Measurements from ENCODE around the gene HSPB7. TPM values are rescaled to one million over a fixed set of nuclear protein-coding genes. Genes with fewer than 3 reads are reported as not detected.
"Not testable (repeated sequence)": the region's sequence is repeated elsewhere in the genome, so short reads cannot be mapped to it uniquely, and the experiment has no call there.

Gene HSPB7
- total RNA-seq, 1 donor from 2014 or later = 160 TPM

DNA sequence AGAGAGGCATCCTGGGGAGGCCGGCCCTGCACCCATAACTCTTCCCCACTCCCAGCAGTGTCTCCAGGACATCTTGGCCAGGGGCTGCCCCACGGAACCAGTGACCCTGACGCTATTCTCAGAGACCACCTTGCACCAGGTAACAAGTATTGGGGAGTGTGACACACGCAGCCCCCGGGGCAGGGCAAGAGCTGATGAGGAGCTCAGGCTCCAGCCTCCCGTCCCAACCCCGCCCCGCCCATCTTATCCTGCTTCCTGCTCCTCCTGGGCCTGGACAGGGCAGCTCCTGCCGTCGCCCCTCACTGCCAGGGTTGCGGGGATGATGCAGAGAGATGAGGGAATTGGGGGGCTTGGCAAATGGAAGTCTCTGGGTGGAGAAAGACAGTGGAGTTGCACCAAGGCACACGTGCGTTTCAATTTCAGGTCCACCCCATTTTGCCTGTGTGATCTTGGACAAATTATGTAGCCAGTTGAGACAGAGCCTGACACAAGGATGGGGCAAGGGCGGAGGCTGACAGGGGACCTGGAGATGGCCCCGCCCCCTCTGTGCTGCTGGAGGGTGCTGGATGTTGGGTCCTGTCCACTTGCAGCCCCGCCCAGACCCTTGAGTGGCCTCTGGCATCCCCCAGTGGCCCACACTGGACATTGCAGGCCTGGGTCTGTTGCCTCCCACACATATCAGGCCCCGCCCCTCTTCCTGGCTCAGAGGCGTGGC lies 14.7 kb upstream of the HSPB7 start:
- Mint-ChIP-seq H3K36me3 (ENCODE audit: low read depth) (no peaks in the 10 kb centered on the region), H3K4me1 (ENCODE audit: low read depth) (peaks cover 7% of the 10 kb centered on the region), H3K4me3 (ENCODE audit: unreplicated experiment) (no peak overlapping the region), H3K27ac (ENCODE audit: unreplicated experiment) (no peak overlapping the region), H3K9me3 (ENCODE audit: low read depth) (no peaks in the 10 kb centered on the region), H3K27me3 (ENCODE audit: low read depth) (peaks cover 7% of the 10 kb centered on the region)
- DNase-seq (ENCODE audit: low spot score) = no peak
- TF ChIP-seq, protein P1, sequence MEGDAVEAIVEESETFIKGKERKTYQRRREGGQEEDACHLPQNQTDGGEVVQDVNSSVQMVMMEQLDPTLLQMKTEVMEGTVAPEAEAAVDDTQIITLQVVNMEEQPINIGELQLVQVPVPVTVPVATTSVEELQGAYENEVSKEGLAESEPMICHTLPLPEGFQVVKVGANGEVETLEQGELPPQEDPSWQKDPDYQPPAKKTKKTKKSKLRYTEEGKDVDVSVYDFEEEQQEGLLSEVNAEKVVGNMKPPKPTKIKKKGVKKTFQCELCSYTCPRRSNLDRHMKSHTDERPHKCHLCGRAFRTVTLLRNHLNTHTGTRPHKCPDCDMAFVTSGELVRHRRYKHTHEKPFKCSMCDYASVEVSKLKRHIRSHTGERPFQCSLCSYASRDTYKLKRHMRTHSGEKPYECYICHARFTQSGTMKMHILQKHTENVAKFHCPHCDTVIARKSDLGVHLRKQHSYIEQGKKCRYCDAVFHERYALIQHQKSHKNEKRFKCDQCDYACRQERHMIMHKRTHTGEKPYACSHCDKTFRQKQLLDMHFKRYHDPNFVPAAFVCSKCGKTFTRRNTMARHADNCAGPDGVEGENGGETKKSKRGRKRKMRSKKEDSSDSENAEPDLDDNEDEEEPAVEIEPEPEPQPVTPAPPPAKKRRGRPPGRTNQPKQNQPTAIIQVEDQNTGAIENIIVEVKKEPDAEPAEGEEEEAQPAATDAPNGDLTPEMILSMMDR (IDR thresholded peaks at IDR 0.05) = peak; percentile 93

DNA sequence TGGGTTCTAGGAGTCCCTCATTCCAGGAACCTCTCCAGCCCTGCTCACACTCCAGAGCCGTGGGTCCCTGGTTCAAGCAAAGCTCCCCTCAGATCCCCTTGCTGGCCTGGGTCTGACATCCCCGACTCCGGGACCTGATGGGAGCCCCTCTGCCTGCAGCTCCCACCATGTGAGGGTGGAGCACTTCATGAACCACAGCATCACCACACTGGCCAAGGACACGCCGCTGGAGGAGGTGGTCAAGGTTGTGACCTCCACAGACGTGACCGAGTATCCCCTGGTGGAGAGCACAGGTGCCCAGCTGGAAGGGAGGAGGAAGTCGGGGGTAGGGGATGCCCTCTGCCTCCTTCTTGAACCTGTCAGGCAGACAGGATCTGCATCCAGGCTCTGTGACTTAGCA lies 13.7 kb upstream of the HSPB7 start:
- no peak overlapping the region for H3K27ac Mint-ChIP-seq (ENCODE audit: unreplicated experiment)
- no peak for DNase-seq (ENCODE audit: low spot score)
- TF ChIP-seq, protein P1 (IDR thresholded peaks at IDR 0.05) = no peak

DNA sequence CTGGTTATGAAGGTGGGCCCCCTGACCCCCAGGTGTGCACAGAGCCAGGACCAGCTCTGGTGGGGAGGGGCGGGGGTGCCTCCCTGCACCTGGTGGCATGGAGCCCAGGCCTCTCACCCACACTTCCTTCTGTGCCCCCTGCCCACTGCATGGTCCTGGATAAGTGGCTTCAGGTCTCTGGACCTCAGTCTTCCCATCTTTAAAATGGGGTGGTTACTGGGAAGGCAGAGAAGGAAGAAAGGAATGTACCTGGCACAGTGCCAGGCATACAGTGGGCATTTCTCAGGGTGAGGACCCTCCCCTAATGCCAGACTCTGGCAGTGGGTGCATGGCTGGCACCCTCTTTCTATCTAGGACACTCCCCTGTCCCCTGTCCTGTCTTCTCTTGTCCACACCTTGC lies 11.4 kb upstream of the HSPB7 start:
- Mint-ChIP-seq H3K27me3 (ENCODE audit: low read depth) (peaks cover 4% of the 10 kb centered on the region), H3K27ac (ENCODE audit: unreplicated experiment) (no peak overlapping the region), H3K4me3 (ENCODE audit: unreplicated experiment) (no peak overlapping the region), H3K36me3 (ENCODE audit: low read depth) (no peaks in the 10 kb centered on the region), H3K4me1 (ENCODE audit: low read depth) (peaks cover 7% of the 10 kb centered on the region), H3K9me3 (ENCODE audit: low read depth) (no peaks in the 10 kb centered on the region)
- TF ChIP-seq, protein P1 (IDR thresholded peaks at IDR 0.05) = no peak
- no peak for DNase-seq (ENCODE audit: low spot score)

More for the DNA sequence above, 13.7 kb upstream of the HSPB7 start:
- Mint-ChIP-seq H3K4me3 (ENCODE audit: unreplicated experiment) (no peak overlapping the region), H3K36me3 (ENCODE audit: low read depth) (no peaks in the 10 kb centered on the region), H3K27me3 (ENCODE audit: low read depth) (peaks cover 4% of the 10 kb centered on the region), H3K4me1 (ENCODE audit: low read depth) (peaks cover 7% of the 10 kb centered on the region), H3K9me3 (ENCODE audit: low read depth) (no peaks in the 10 kb centered on the region)

DNA sequence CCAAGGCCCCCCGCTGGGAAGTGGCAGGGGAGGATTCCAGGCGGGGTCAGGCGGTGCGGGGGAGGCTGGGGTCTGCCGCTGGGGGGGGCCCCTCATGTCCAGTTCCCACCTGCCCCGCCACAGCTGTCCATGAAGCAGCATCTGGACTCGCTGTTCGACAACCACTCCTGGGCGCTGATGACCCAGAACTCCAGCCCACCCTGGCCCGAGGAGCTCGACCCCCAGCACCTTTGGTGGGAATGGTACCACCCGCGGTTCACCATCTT lies 11.1 kb upstream of the HSPB7 start:
- H3K27me3 Mint-ChIP-seq (ENCODE audit: low read depth); H3K27ac Mint-ChIP-seq (ENCODE audit: unreplicated experiment); H3K36me3 Mint-ChIP-seq (ENCODE audit: low read depth); H3K9me3 Mint-ChIP-seq (ENCODE audit: low read depth); H3K4me1 Mint-ChIP-seq (ENCODE audit: low read depth); DNase-seq (ENCODE audit: low spot score); H3K4me3 Mint-ChIP-seq (ENCODE audit: unreplicated experiment): not testable (repeated sequence)

DNA sequence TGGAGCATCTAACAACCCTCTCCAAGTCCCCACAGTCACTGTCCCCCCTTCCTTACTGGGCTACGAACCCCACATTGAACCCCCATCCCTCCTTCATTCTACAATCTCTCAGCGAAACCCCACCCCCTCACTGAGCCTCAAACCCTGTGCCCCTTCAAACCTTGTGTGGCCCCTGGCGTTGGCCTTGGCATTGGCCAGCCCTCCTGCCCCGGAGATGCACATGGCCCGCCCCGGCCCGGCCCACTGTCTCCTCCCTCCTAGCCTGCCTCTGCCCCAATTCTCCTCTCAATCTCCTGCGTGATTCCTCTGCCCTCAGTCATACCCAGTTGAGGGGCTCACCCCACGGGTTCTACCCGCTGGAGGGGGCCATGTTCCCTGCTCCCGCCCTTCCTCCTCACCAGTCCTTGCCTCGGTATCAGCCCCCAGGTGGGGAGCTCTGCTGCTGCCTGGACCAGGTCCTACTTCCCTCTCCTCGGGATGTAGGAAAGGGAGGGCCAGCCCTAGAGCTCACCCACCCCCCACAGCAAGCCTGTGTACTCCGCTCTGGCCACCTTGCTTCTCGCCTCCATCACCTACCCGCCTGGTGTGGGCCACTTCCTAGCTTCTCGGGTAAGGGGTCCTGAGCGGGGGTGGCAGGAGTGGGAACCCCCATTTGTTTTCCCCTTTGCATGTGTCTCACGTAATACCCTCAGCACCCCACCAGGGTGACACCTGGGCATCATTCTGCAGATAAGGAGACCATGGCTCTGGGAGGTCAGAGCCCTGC lies 10.6 kb upstream of the HSPB7 start:
- Mint-ChIP-seq H3K27me3 (ENCODE audit: low read depth) (peaks cover 4% of the 10 kb centered on the region), H3K27ac (ENCODE audit: unreplicated experiment) (no peak overlapping the region), H3K9me3 (ENCODE audit: low read depth) (no peaks in the 10 kb centered on the region), H3K4me1 (ENCODE audit: low read depth) (peaks cover 7% of the 10 kb centered on the region), H3K36me3 (ENCODE audit: low read depth) (no peaks in the 10 kb centered on the region), H3K4me3 (ENCODE audit: unreplicated experiment) (no peak overlapping the region)
- TF ChIP-seq, protein P1 (IDR thresholded peaks at IDR 0.05) = no peak
- DNase-seq (ENCODE audit: low spot score) = no peak
